GM12878 (cell line): ENCODE measurements around the gene SPRED3. TPM values are rescaled to one million over a fixed set of nuclear protein-coding genes. Genes with fewer than 3 reads are reported as not detected.
A peak's percentile ranks its signal among the peaks of the same experiment; 100 is the strongest.
"Not testable (repeated sequence)": the region's sequence is repeated elsewhere in the genome, so short reads cannot be mapped to it uniquely, and the experiment has no call there.

Source experiments
- ATAC-seq: fragments of 200-7000 bp; cut with Tn5 transposase; 3 replicates; pipeline ENCODE4 v1.9.1; 2020; ENCODE audit warnings: mild to moderate bottlenecking, moderate library complexity
- BruUV-seq: library from RNA; stranded (reverse); fragments of 400-500 nt; replicated peaks from 2 replicates; lab custom pipeline; 2021; lab: Mats Ljungman, UMichigan
- CTCF ChIA-PET: fragments of 300-600 bp; sonication (Branson Sonifier 250); formaldehyde crosslinking; extraction: SDS; loops from one replicate; lab custom pipeline; 2021; ENCODE audit warnings: inconsistent platforms; lab: Yijun Ruan, JAX
- POLR2A ChIA-PET: fragments of 350-600 bp; formaldehyde crosslinking; extraction: SDS; loops from one replicate; lab custom pipeline; 2021; ENCODE audit warnings: inconsistent platforms; lab: Charles Lee
- RAD21 ChIA-PET: fragments of 300-600 bp; sonication (Branson Sonifier 250); formaldehyde crosslinking; loops from one replicate; lab custom pipeline; 2023; ENCODE audit warnings: antibody characterized with exemption; ENCODE audit not compliant: unreplicated experiment; lab: Charles Lee
- SMC1A ChIA-PET: fragments of 300-600 bp; sonication (Branson Sonifier 250); formaldehyde crosslinking; loops from one replicate; lab custom pipeline; 2023; ENCODE audit not compliant: unreplicated experiment, uncharacterized antibody; lab: Charles Lee
- DNase-seq: peaks from one replicate; pipeline ENCODE4 v3.0.0-alpha.2; 2011; ENCODE audit warnings: low read depth, low spot score
- FAIRE-seq: peaks from 3 replicates; lab custom pipeline; 2011; peaks lifted over from hg19 to GRCh38; lab: Jason Lieb, UNC
- H2AFZ ChIP-seq: 2 replicates; pipeline ENCODE4 v1.6.0; 2011; ENCODE audit warnings: low read depth, low read length, control low read depth; ENCODE audit not compliant: control insufficient read depth
- H3K27ac ChIP-seq: 2 replicates; pipeline ENCODE4 v1.5.1; 2011; ENCODE audit warnings: control low read depth; ENCODE audit not compliant: control insufficient read depth, insufficient read depth
- H3K27me3 ChIP-seq, 2 experiments: replicated peaks in 1 of 2; 2 replicates each; pipeline versions ENCODE4 v1.6.0 to v1.6.1; 2011; ENCODE audit warnings: low read length in 1 of 2; ENCODE audit not compliant: control insufficient read depth in 2 of 2, insufficient read depth in 2 of 2
- H3K36me3 ChIP-seq, 2 experiments: 2 replicates each; pipeline ENCODE4 v1.5.1; 2011; ENCODE audit warnings: low read length in 1 of 2; ENCODE audit not compliant: control insufficient read depth in 2 of 2, insufficient read depth in 2 of 2
- H3K4me1 ChIP-seq: 2 replicates; pipeline ENCODE4 v1.6.1; 2011; ENCODE audit warnings: mild to moderate bottlenecking, low read length, moderate library complexity, mixed read lengths; ENCODE audit not compliant: control insufficient read depth, insufficient read depth
- H3K4me2 ChIP-seq: 2 replicates; pipeline ENCODE4 v1.6.0; 2011; ENCODE audit warnings: control low read depth; ENCODE audit not compliant: control insufficient read depth, insufficient read depth
- H3K4me3 ChIP-seq: fragments of 200-600 bp; sonication (generic); 2 replicates; pipeline ENCODE4 v1.5.1; 2016
- H3K79me2 ChIP-seq: 2 replicates; pipeline ENCODE4 v1.6.0; 2011; ENCODE audit warnings: low read length; ENCODE audit not compliant: control insufficient read depth, insufficient read depth
- H3K9ac ChIP-seq: 2 replicates; pipeline ENCODE4 v1.8.0; 2011; ENCODE audit warnings: low read length, control low read depth, mixed read lengths; ENCODE audit not compliant: control insufficient read depth, insufficient read depth
- H3K9me3 ChIP-seq: replicated peaks from 3 replicates; pipeline ENCODE4 v1.5.1; 2011; ENCODE audit warnings: mild to moderate bottlenecking, low read length; ENCODE audit not compliant: control insufficient read depth, insufficient read depth
- H4K20me1 ChIP-seq: 2 replicates; pipeline ENCODE4 v1.6.0; 2011; ENCODE audit not compliant: control insufficient read depth, insufficient read depth
- MYB ChIP-seq: fragments of 150-350 bp; IDR thresholded peaks from 2 replicates; pipeline ENCODE4 v1.6.1; 2014; ENCODE audit warnings: mild to moderate bottlenecking, low read depth, low read length, borderline replicate concordance
- POLR2A ChIP-seq: IDR thresholded peaks from 2 replicates; pipeline ENCODE4 v1.6.1; 2011; ENCODE audit warnings: low read depth, mild to moderate bottlenecking, low read length
- WGBS: methylation state at CpG from one replicate; pipeline ENCODE4 v1.1.6; 2016; ENCODE audit warnings: low lambda C conversion rate; ENCODE audit not compliant: insufficient replicate concordance, insufficient coverage; ENCODE audit errors: missing lambda C conversion rate; 5-methylcytosine and 5-hydroxymethylcytosine counted together
- in situ Hi-C: fragments of 300-500 bp; cut with MboI; formaldehyde crosslinking; loops from 9 replicates; pipeline ENCODE4 v1.14.3; 2018; ENCODE audit warnings: mixed read lengths
- intact Hi-C: fragments of 100-400 bp; cut with micrococcal nuclease; formaldehyde crosslinking; loops from one replicate; pipeline ENCODE4 v1.14.2; 2022; ENCODE audit not compliant: unreplicated experiment
- polyA plus RNA-seq, 11 experiments: library from polyadenylated mRNA; depleted of rRNA in 4 of 11; unstranded in 6 of 11; stranded (reverse) in 5 of 11; fragments of >200 nt; fragmentation: Nextera tagmentation in 4 of 11; fragmentation: Illumina TruSeq in 1 of 11; extraction: Ambion mirVana in 4 of 11; extraction: Trizol in 1 of 11; gene quantifications; 1 replicate in 1 of 11; 2 replicates in 10 of 11; pipeline versions ENCODE4 v1.2.1 to v1.2.3, GENCODE V29; 2011 to 2016; ENCODE audit warnings: inconsistent platforms in 2 of 11, missing spikeins in 2 of 11, low read depth in 1 of 11
- total RNA-seq, 4 experiments: library from RNA; depleted of rRNA in 3 of 4; stranded (reverse); fragments of >200 nt in 3 of 4; fragmentation: Illumina TruSeq in 1 of 4; extraction: Trizol in 1 of 4; gene quantifications; 2 replicates each; pipeline versions ENCODE4 v1.2.1 to v1.2.3, GENCODE V29; 2013 to 2021

SPRED3 gene
- total and polyA plus RNA-seq, 10 of the 15 experiments (the other 5 are each of a cell fraction or from before 2014, with no cell fraction given), result 0.09 to 1.5 (median 0.31) TPM; not detected in 2

DNA sequence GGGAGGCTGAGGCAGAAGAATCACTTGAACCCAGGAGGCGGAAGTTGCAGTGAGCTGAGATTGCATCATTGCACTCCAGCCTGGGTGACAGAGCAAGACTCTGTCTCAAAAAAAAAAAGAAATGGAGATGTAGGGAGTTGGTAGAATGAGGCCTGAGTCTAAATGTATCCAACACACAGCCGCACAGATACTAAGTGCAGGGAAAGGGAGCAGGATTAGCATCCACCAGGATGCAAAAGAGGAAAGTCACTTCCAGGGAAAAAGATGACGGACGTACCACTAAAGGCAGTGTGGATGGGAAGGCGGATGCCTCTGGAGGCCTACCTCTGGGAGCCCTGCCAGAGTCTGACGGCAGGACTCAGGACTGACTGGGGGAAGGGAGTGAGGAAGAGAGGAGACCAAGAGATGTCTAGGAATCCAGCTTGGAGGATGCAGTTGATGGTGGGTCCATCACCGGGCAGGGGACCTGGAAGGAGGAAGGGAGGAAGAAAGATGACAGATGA is 21.2 kb downstream of the SPRED3 start:
- Histone ChIP-seq H3K9me3 (no peaks in the 10 kb centered on the region), H3K27me3 (no peaks in the 10 kb centered on the region), H3K9ac (no peak overlapping the region), H3K36me3 (no peaks in the 10 kb centered on the region), H3K4me3 (no peak overlapping the region), H3K27ac (no peak overlapping the region), H3K79me2 (no peaks in the 10 kb centered on the region), H4K20me1 (no peaks in the 10 kb centered on the region), H2AFZ (no peak overlapping the region), H3K4me1 (no peaks in the 10 kb centered on the region), H3K4me2 (no peak overlapping the region)
- FAIRE-seq (no peak), ATAC-seq (no peak), DNase-seq (no peak)
- TF ChIP-seq MYB (no peak), POLR2A (peak; percentile 30; the same call in 1 of the 2 replicates)
- BruUV-seq, result no TSS peak
- WGBS, result 80% methylated on average over 7 of the region's 7 CpGs
- ChIA-PET RAD21 (no interaction called here), CTCF (no interaction called here), POLR2A (no interaction called here), SMC1A (no interaction called here)
- intact Hi-C loops, result no loop called here
- in situ Hi-C loops, result loop anchor here (25.0 kb wide), 1 partner anchor 228 kb away; the partner anchor contains the start of gene ACTN4

DNA sequence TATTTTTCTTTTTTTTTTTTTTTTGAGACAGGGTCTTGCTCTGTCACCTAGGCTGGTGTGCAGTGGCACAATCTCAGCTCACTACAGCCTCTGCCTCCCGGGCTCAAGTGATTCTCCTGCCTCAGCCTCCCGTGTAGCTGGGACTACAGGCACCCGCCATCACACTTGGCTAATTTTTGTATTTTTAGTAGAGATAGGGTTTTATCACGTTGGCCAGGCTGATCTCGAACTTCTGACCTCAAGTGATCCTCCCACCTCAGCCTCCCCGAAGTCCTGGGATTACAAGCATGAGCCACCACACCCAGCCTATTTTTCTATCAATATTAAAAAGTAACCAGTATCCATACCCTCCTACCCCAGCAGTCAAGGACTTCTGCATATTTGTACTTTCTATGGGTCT is 21.9 kb downstream of the SPRED3 start:
- SMC1A ChIA-PET, H3K27me3 ChIP-seq, FAIRE-seq, intact Hi-C loops, H3K4me3 ChIP-seq, POLR2A ChIA-PET, DNase-seq, H3K79me2 ChIP-seq, RAD21 ChIA-PET, H3K4me2 ChIP-seq, H3K36me3 ChIP-seq, H3K9me3 ChIP-seq, H3K4me1 ChIP-seq, H4K20me1 ChIP-seq, H2AFZ ChIP-seq, H3K27ac ChIP-seq, ATAC-seq, H3K9ac ChIP-seq, BruUV-seq: not testable (repeated sequence)
- CTCF ChIA-PET, result interaction anchor here (2.2 kb wide), 1 partner anchor 7 kb away, joined by 8 read pairs; the partner anchor contains the start of gene FAM98C
- in situ Hi-C loops, result loop anchor here (25.0 kb wide), 1 partner anchor 227 kb away; the partner anchor contains the start of gene ACTN4
- 37% methylated on average over 6 of the region's 6 CpGs for WGBS
